ENCODE data around the gene COL9A2.
A peak's percentile ranks its signal among the peaks of the same experiment; 100 is the strongest.

The COL9A2 gene

DNA sequence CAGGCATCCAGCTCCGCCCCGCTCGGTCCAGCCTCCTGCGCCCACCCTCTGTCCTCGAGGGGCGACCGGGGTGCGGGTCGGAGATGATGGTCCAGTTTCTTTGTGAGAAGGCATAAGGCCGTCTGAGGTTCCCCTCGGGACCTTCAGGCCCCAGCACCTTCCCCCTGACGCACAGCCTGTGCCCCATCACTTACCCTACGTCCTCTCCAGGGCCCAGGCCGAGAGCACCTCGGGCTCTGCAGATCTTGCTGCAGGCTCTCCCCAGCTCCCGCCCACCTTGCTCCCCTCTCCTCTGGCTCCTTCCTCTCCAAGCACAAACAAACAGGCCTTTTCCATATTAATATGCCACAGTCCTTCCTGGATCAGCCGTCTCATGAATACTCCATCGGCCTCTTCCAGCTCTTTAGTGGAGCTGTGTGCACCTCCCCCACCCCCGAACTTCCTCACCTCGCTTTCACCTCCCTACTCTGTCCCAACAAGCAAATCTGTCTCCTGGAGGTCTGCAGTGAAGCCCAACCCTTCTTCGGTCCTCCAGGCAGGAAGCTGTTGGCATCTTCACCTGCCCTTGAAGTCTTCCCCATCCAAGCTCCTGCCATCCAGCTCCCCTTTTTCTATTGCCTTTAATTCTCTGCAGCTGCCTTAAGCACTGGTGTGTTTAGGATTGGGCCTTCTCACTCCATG is 448 bp upstream of the COL9A2 start:
- DNase-seq: peak; percentile 32

DNA sequence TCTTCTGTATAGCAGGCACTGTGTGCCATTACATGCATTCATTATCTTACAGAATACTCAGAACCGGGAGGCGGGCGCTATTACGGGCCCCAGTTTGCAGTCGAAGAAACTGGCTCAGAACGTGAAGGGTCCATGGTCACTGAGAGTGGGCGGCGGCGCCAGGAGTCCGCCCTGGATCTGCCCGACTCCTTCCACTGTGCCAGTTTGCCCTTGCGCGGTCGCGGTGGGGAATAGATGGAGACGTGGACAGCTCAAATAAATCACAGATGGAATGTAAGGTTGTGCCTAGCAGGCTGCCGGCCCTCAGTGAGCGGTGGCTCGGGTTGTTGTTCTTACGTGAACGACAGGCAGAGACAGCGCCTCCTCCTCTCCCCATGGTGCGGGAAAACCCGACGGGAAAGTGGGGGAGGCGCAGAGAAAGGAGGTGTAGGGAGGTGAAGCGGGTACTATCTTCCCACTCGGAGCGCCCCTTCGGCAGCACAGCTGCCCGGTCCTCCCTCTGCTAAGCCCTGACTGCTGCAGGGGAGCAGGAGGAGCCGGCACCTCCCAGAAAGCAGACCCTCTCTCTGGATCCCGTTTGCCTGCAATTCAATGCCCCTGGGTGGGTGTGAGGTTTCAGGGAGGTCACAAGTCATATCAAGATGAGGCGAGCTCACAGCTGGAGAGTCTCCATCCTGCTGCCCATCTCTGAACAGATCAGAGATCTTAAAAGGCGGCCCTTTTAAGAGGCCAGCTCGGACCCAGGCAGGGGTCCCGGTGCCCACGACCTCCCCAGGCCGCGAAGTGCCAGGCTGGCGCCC is 1.1 kb downstream of the COL9A2 start:
- peak; percentile 69 for DNase-seq

DNA sequence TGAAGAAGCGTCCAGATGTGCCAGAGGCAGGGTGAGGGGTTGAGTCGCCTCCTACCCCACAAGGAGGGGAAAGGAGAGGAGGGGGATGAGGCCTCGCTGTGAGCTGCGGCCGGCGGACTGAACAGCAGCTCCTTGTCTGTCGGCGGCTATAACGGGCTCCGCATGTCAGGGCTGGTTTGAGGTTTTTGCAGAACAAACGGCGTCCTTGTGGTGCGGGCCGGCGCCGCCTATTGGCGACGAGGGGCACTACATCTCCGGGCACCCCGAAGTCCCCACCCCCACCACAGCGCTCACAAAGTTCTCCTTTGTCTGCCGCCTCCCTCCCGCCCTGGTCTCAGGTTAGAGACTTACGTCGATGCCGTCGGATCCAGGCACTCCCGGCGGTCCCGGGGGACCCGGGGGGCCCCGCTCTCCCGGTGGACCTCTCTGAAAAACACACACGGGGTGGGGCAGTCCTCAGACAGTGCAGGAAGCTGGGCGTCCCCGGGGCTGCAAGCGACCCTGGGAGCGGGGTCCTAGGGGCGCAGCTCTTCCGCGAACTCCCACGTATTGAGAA is 1.8 kb downstream of the COL9A2 start:
- DNase-seq: peak; percentile 93

DNA sequence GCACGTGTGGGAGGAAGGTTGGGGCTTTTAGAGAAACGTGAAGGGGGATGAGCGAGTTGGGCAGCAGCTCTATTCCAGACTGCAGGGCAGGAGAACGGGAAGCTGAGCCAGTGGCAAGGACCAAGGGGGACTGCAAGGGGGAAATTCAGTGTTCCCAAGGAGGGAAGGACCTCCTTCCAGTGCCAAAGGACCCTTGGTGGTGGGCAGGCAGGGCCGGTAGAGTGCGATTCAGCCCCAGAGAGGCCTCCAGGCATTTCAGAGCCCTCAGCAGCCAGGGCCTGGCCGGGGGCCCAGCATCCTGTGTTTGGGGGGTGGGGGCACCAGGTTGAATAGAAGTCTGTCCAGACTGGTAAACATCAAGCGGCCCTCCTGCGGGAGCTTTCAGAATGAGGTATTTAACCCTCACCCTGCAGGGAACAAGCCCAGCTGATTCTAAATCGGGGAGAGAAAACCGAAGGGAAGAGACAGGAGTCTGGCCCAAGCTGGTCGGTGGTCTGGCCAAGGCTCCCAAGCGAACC is 2.3 kb downstream of the COL9A2 start:
- DNase-seq: no peak

DNA sequence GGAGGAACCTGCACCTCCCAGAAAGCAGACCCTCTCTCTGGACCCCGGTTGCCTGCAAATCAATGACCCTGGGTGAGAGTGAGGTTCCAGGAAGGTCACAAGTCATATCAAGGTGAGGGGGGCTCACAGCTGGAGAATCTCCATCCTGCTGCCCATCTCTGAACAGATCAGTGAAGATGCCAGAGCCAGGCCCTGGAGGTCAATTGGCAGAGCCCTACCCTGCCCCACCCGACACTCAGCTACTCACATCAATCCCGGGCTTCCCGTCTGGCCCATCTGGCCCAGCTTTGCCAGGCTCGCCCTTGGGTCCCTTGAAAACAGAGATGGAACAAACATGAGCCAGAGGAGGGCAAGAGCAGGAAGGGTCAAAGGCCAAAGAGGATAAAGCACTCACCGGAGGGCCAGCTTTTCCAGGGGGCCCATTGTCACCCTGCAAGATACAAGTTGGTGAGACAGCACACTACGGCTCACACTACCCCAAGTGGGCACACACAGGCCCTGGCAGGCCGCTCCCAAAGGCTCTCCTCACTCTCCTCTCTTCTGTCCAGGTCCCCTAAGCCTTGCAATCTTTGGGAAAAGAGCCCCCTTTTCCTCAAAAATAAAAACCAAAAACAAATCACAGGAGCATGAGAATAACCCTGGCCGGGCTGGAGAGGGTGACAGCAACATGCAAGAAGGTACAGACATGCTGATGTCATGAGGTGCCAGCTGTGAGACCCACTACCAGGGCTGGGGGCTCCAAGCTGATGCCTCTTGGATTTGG is 2.9 kb downstream of the COL9A2 start:
- DNase-seq: no peak

DNA sequence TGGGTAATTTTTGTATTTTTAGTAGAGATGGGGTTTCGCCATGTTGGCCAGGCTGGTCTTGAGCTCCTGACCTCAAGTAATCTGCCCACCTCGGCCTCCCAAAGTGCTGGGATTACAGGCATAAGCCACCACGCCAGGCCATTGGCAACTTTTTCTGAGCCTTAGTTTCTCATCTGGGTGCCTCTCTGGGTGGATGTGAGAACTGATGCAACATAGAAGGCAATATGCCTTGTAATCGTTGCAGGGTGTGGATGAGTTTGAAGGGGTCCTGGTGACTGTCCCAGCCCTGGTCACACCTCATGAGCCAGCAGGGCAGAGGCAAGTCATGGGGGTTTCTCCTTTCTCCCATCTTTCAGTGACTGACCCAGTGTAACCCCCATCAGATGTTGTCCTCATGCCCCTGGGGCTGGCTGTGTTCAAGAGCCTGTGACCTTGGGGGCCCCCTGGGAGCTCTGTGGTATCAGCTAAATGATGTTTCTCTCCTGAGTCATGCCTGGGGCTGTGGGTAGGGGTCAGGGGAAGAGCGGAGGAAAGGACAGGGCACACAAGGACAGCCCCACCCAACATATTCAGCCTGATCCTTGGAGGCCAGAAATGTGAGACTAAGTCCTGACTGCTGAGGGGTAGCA is 3.6 kb downstream of the COL9A2 start:
- no peak for DNase-seq

DNA sequence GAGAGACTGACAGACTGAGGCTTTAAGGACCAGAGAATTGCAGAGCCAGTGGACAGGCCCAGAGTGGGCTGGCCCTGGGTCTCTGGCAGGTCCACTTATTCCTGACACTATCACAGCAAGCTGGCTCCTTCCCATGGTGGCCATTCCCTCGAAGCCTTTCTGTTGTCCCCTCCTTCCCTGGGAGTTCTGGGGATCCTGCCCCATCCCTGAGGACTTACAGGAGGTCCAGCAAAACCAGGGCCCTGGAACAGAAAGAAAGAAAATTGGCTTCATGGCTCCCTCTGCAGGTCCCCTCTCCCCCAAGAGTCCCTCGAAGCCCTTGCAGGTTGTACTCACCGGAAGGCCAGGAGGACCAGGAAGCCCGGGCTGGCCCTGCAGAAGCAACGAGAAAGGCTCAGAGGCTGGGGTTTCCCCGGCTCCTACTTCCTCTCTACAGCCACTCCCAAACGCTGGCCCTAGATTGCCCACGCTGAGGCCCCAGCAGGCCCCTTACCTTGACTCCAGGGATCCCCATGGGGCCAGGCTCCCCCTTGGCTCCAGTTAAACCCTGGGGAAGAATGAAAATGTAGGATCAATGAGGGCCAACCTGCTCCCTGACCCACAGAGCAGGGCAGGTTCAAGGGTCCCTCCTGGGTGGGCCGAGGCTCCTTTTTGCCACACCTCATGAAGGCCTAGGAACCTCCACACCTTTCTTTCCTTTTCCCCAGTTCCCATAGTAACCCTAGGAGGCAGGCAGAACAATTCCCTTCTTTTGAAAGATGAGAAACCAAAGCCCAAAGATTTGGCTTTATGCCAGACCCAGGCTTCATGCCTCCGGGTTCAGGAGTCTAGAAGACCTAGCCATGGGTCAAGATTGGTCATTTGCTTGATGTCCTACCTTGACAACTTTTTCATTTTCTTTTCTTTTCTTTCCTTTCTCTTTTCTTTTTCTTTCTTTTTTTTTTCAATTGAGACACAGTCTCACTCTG is 4.6 kb downstream of the COL9A2 start:
- peak; percentile 32 for DNase-seq

DNA sequence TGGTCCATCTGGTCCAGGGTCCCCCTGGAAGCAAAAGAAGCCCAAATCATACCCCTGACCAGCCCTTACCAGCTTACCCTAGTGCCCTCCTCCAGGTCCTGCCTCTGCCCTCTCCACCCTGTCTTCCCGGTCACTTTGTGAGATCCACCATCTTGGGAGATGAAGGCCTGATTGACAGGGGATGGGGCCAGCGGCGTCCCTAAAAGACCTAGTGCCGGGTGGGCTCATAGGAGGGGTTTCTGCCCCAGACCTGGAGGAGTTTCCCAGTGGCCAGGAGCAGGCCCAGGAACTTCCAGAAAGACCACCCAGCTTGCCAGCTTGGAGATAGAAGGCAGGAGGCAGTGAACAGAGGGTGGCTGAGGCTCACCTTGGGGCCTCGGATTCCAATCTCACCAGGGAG is 5.4 kb downstream of the COL9A2 start:
- DNase-seq: no peak

DNA sequence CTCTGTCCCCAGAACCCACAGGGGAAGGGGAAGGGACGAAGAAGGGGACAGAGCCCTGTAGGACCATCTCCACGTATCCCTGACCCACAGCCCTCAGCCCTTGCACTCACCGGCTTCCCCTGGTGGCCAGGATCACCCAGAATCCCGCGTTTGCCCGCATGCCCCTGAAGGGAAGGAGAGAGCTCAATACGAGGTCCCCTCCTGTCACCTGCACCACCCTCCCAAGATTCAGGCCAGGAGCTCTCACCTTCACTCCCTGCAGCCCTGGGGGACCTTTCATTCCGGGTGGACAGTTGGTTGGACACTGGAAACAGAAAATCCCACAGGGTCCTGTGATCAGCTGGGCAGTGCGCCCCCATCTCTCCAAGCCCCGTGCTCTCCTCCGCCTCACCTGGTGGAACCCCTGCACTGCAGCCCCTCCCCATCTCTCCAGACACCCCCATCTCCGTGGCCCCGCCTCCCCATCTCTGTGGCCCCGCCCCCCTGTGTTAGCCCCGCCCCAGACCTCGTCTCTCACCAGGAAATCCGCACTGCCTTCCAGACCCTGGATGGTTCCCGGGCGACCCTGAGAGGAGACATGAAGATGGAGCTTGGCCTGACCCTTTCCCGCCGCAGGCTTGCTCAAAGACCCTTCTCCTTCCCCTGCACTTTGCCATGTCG is 6.0 kb downstream of the COL9A2 start:
- peak; percentile 18 for DNase-seq

DNA sequence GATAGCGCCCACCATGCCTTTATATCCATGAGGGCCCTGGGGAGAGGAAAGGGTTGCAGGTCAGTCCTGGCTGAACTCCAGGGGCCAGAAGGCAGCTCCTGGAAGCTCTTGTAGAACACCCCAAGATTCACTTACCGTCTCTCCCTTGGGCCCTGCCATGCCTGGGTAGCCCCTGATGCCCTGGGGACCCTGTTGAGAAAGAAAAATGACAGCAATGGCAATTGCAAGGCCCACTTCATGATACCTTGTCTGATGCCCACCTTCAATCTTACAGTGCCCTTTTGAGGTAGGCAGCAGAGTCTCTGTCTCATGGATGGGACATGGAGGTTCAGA is 7.0 kb downstream of the COL9A2 start:
- DNase-seq: no peak

DNA sequence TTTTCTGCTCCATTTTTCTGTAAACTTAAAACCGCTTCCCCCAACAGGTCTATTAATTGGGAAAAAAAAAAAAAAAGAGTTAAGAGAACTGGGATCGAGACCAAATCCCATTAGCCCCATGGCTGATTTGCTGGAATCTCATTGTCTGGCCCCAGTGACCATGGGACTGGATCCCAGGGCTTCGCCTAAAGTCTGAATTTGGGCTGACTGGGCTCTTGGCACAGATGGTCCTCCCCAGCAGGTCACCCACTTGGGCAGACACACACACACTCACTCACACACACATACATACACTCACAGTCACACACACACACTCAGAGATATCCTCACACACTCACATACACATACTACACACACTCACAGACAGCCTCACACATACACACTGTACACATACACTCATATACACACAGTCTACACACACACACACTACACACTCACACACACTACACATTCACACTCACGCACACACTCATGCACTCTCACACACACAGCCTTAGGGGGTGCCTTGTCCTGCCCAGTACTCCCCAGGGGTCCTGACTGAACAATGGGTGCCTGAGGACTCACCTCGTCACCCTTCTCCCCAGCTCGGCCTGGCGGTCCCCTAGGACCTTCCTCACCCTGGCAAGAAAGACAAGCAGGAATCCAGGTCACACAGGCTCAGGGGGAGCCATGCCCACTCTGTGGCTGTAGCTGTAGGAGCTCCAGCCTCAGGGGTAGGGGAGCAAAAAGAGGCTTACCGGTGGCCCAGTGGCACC is 7.5 kb downstream of the COL9A2 start:
- DNase-seq: no peak

DNA sequence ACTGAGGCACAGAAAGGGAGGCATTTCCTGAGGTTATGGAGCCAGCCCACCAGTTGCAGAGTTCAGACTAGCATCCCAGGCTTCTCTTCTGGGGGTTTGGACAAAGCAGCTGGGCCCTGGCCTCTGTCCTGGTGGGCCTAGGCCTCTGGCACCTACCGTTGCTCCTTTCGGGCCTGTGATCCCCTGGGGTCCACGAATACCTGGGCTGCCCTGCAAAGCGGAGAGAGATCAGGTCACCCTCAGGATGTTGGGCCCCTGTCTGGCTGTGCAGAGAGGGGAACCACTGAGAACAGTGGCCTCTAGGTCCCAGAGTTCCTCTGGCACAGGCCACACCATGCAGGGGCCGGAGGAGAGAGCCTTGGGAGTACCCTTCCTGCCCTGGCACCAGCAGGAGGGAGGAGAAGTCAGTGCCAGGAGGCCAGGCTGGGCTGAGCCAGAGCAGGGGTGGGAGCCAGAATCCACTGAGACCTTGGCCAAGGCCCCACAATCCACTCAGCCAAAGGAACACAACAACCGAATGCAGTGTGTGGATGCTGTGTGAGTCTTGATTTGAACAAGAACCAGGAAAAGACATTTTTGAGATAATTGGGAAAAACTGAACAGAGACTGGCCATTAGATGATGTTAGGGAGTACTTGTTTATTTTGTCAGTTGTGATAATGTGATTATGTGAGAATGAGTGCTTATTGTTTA is 8.9 kb downstream of the COL9A2 start:
- no peak for DNase-seq

DNA sequence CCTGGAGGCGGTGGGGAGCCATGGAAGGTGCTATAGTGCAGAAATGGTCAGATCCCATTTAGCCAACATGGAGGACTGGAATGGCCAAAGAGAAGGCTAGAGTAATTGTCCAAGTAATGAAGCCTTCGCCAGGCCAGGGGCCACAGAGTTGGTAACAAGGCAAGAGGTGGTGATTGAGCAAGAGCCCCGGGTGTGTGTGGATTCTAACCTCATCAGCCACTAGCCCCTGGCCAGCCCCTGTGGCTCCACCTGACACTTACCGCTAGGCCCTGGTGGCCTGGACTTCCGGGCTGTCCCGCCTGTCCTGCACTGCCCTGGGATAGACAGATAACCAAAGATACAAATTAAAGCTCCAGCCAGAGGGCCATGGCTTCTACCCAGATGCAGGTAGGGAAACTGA is 9.9 kb downstream of the COL9A2 start:
- DNase-seq: no peak

DNA sequence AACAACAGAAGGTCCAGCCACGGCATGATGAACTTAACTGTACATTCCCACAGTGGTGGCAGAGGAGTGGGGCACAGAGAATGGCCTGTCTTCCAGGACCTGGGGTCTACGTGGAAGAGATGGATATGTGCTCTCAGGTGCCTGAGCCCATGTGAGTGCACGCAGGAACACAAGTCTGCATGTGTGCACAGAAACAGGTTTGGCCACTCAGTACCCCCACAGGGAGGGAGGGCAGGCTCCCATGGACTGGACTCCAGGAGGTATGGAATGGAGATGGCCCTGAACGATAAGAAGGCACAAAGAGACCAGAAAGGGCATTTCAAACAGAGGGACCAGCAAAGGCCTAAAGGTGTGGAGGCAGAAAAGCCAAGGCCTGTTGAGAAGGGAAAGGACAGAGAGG is 10.8 kb downstream of the COL9A2 start:
- peak; percentile 49 for DNase-seq

DNA sequence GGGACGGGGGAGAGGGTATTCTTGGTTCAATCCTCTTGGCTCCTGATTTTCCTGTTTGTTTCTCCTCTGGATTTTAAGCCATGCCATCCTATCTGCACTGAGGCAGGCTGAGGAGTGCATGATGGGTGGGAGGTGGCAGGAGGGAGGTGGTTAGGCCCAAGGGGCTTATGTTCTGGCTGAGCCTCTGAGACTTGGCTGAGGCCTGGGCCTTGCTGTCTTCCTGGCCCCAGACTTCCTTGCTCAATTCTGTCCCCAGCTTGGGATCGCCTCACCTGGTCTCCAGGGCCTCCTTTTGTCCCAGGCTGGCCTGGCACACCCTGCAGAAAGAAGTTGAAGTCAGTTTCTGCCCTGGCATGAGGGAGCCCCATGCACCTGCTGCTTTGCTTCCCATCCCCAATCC is 11.2 kb downstream of the COL9A2 start:
- no peak for DNase-seq

DNA sequence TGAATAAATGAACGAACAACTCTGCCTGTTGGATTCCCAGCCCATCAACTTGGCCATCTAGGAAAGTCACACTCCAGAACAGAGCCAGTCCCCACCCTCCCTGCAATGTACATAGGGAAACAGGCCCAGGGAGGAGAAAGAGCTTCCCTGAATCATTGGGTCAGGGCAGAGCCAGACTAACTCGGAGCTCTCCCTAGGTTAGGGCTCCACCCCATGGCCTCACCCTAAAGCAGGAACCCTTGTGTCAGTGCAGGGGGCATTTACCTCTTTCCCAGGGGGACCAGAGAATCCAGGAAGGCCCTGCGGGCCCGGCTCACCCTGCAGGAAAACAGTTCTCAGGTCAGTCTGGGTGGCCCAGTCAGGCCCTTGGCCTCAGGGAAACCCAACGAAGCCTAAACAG is 11.6 kb downstream of the COL9A2 start:
- DNase-seq: peak; percentile 38

DNA sequence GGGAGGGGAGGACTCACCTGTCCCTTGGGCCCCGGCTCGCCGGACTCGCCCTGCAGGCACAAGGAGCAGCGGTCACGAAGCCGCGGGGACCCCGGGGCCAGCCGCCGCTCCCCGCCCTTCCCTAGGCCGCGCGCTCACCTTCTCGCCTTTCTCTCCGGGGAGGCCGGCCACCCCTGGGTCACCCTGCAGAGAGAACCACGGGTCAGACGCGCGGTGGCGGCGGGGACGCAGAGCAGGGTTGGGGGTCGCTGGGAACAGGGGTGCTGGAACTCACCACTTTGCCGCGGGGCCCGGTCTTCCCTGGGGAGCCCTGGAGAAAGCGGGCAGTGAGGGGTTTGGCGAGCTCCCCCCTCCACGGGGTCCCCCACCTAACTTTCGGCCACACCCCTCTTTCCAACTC is 13.3 kb downstream of the COL9A2 start:
- no peak for DNase-seq

DNA sequence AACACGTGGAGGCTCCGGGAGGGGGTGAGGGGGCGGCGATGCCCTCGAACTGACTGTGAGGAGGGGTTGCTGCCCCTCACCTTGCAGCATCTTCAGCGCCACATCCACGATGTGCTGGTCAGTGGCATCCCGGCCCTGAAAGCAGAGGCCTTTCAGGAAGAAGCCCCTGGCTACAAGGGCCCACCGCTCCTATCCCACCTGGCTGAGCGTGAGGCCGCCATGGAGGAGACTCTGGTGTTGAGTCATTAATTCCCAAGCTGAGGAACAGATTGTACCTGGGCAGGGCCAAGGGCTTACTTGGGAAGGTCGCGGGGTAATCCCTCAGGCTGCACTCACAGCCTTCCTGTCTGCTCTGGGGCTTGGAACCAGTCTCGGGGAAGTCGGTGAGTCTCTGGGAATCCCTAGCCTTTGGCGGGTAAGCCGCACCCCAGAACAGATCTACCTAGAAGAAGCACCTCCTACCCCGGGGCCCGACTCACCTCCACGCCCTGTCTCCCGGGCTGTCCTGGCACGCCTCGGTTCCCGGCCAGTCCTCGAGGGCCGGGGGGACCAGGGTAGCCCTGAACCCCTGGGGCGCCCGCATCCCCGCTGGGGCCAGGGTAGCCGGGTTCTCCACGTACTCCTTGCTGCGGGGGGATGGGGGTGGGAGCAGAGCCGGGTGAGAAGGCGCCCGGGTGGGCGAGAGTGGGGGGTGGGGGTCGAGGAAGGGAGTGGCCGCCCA is 13.9 kb downstream of the COL9A2 start:
- no peak for DNase-seq

DNA sequence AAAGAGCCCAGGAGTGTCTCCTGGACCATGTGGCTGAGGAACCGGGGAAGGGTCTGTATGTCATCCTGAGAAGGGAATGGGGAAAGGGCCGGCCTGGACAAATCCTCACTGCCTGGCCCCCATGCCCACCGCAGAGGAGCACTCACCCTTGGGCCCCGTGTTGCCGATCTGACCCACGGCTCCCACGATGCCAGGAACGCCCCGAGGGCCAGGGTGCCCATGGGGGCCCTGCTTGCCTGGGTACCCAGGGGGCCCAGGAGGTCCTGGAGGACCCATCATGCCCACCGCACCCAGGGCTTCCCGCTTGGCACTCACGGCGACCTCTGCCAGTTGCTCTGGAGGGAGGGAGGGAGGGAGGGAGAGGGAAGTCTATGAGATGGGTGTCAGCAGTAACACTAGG is 14.6 kb downstream of the COL9A2 start:
- DNase-seq: no peak
